Measurements from ENCODE around the gene RCBTB2.

The RCBTB2 gene

DNA sequence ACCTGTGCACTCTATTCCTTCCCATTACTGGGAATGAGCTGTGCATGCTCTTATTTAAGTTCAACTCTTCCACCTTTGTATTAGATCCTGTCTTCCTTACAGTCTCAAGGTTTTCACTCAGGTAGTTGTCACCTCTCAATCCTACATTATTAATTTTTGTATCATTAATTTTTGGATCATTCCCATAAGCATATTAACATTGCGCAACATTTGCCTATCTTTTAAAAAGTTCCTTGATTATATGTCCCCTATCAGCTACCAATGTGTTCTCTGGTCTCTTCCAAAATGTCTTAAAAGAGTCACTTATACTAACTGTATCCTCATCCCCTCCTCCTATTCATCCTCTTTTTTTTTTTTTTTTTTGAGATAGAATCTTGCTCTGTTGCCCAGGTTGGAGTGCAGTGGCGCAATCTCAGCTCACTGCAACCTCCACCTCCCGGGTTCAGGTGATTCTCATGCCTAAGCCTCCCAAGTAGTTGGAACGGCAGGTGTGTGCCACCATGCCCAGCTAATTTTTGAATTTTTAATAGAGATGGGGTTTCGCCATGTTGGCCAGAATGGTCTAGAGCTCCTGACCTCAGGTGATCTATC lies 2.1 kb upstream of the RCBTB2 start (continued):
- TF ChIP-seq MEIS1 (CRISPR knock-in tag; IDR thresholded peaks at IDR 0.05; ENCODE audit: borderline replicate concordance): no peak
- TF ChIP-seq ZNF214 (tag by site-specific recombination; IDR thresholded peaks at IDR 0.05; ENCODE audit: borderline replicate concordance): no peak
- no peak for TF ChIP-seq PRDM1 (tag by site-specific recombination; IDR thresholded peaks at IDR 0.05)

DNA sequence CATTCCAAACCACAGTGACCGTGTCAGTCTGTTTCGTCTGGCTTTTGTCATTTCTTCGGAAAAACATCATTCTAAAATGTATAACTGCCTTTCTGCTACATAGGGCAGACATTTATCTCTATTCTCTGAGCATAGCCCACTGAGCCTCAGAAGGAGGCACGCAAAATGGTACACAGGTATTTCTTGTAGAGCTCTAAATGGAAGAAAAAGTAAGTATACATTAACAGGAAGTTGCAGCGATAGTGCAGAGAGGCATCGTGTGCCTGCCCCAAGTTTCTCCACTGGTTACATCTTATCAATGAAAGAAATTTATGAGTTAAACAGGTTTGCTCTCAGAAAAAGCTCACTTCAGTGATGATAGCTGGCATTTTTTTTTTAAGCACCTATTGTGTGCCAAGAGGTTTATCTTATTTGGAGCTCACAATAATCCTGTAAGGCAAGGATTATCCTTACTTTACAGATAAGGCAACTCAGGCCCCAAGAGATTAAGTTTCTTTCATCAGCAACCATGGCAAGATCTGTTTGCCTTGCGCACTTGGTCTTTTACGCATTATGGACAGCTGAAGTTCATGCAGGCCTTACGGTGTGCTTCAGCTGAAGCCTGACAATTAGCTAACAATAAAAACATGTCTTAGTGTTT lies 1.2 kb upstream of the RCBTB2 start:
- POLR2A ChIA-PET: no interaction called here
- CTCF ChIA-PET: interaction anchor here (1.1 kb wide), 1 partner anchor 46 kb away, joined by 4 read pairs; no protein-coding TSS in a partner anchor
- Histone ChIP-seq H3K4me1 (ENCODE audit: control insufficient read depth, insufficient read depth, low read length) (peaks cover 3% of the 10 kb centered on the region; the same call in 1 of the 2 replicates), H3K36me3 (ENCODE audit: control insufficient read depth in 2 of 2, insufficient read depth in 1 of 2, low read length in 2 of 2) (no peaks in the 10 kb centered on the region), H3K27ac (ENCODE audit: extremely low read depth, low read depth, low read length) (no peak overlapping the region), H3K4me3 (ENCODE audit: low read depth, low read length) (no peak overlapping the region), H3K9me3 (ENCODE audit: control insufficient read depth, insufficient read depth, low read depth, low read length) (no peaks in the 10 kb centered on the region)
- no peak for TF ChIP-seq ZBTB21 (tag by site-specific recombination; IDR thresholded peaks at IDR 0.05)
- no peak for TF ChIP-seq ZNF837 (tag by site-specific recombination; IDR thresholded peaks at IDR 0.05)
- TF ChIP-seq PRDM1 (tag by site-specific recombination; IDR thresholded peaks at IDR 0.05): no peak
- no peak for TF ChIP-seq KLF7 (tag by site-specific recombination; IDR thresholded peaks at IDR 0.05; ENCODE audit: borderline replicate concordance)
- TF ChIP-seq ZNF404 (tag by site-specific recombination; IDR thresholded peaks at IDR 0.05): no peak
- no peak for TF ChIP-seq MYNN (tag by site-specific recombination; IDR thresholded peaks at IDR 0.05; ENCODE audit: borderline replicate concordance)
- no peak for TF ChIP-seq ZNF747 (tag by site-specific recombination; IDR thresholded peaks at IDR 0.05)
- no peak for TF ChIP-seq ZNF521 (tag by site-specific recombination; IDR thresholded peaks at IDR 0.05)
- TF ChIP-seq MZF1 (tag by site-specific recombination; IDR thresholded peaks at IDR 0.05; ENCODE audit: borderline replicate concordance): no peak

DNA sequence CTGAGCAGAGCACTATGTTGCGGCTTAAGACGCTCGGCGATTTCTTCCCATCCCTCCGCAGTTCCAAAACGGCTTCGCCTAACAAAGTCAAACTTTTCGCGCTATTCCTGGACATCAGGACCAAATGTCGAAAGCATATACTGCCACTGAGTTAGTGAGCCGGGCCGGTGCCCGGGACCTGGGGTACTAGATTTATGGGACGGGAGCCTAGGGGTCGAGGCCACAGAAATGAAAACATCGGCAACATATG lies 699 bp downstream of the RCBTB2 start:
- H3K36me3 ChIP-seq (ENCODE audit: control insufficient read depth in 2 of 2, insufficient read depth in 1 of 2, low read length in 2 of 2): no peaks in the 10 kb centered on the region
- POLR2A ChIA-PET: interaction anchor here (0.6 to 1.3 kb wide), 9 partner anchors 10 to 715 kb away, joined by 3 to 5 read pairs (median 3); partner anchors contain the start of genes CDADC1, ITM2B and MED4

DNA sequence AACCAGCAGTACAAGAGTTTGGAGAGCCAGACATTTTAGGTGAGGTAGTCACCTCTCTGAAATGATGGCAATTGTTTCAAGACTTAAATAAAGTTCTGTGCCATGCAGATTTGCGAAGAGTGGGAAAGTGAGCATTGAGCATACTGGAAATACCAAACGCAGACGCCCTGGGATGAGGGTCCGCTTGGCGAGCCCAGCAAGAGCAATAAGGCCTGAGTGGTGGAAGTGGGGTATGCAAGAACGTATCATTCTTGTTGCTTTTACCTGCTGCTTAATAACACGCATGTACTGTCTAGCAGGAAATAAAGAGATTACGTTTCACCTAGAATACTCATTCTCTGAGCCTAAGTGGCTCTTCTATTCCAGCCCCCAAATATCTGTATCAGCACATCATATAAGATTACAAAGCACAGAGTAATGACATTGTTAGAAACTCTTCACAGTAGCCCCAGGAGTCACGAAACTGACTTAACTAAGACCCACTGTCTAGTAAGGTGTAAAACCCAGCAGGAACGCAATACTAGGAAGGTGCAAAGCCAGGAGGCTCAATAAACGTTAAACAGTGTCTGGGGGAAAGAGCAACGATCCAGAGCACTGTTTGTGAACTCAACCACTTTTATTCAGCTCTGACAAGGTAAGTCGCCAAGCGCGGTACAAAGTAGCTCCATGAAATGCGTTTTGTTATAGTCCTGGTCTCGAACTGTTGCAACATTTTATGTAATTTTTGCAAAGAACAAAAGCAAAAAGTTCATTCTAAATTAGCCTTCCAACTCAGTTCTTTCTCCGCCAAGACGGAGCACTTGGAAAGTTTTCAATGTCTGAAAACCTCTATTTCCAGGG lies 1.2 kb downstream of the RCBTB2 start:
- Histone ChIP-seq H3K9me3 (ENCODE audit: control insufficient read depth, insufficient read depth, low read depth, low read length) (no peaks in the 10 kb centered on the region), H3K4me3 (ENCODE audit: low read depth, low read length) (peak overlapping the region; percentile 72), H3K36me3 (ENCODE audit: control insufficient read depth in 2 of 2, insufficient read depth in 1 of 2, low read length in 2 of 2) (no peaks in the 10 kb centered on the region), H3K4me1 (ENCODE audit: control insufficient read depth, insufficient read depth, low read length) (peaks cover 3% of the 10 kb centered on the region; the same call in 1 of the 2 replicates), H3K27ac (ENCODE audit: extremely low read depth, low read depth, low read length) (peak overlapping the region; percentile 75; the same call in 1 of the 2 replicates)
- TF ChIP-seq ZBTB48 (tag by site-specific recombination; IDR thresholded peaks at IDR 0.05) (no peak), ZNF585B (tag by site-specific recombination; IDR thresholded peaks at IDR 0.05) (no peak), ZNF341 (tag by site-specific recombination; IDR thresholded peaks at IDR 0.05; ENCODE audit: low read depth) (0 out of 2 replicates have a peak, but pooled peaks have one; percentile 19)
- TF ChIP-seq, protein P1, sequence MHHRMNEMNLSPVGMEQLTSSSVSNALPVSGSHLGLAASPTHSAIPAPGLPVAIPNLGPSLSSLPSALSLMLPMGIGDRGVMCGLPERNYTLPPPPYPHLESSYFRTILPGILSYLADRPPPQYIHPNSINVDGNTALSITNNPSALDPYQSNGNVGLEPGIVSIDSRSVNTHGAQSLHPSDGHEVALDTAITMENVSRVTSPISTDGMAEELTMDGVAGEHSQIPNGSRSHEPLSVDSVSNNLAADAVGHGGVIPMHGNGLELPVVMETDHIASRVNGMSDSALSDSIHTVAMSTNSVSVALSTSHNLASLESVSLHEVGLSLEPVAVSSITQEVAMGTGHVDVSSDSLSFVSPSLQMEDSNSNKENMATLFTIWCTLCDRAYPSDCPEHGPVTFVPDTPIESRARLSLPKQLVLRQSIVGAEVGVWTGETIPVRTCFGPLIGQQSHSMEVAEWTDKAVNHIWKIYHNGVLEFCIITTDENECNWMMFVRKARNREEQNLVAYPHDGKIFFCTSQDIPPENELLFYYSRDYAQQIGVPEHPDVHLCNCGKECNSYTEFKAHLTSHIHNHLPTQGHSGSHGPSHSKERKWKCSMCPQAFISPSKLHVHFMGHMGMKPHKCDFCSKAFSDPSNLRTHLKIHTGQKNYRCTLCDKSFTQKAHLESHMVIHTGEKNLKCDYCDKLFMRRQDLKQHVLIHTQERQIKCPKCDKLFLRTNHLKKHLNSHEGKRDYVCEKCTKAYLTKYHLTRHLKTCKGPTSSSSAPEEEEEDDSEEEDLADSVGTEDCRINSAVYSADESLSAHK (tag by site-specific recombination; IDR thresholded peaks at IDR 0.05): peak; percentile 78
- ChIA-PET POLR2A (interaction anchor here (1.1 kb wide), 1 partner anchor 10 kb away, joined by 5 read pairs; no protein-coding TSS in a partner anchor), CTCF (no interaction called here)

More for the DNA sequence above, 699 bp downstream of the RCBTB2 start:
- H3K4me1 ChIP-seq (ENCODE audit: control insufficient read depth, insufficient read depth, low read length): peaks cover 3% of the 10 kb centered on the region; the same call in 1 of the 2 replicates
- no peaks in the 10 kb centered on the region for H3K9me3 ChIP-seq (ENCODE audit: control insufficient read depth, insufficient read depth, low read depth, low read length)
- peak overlapping the region; percentile 72 for H3K4me3 ChIP-seq (ENCODE audit: low read depth, low read length)
- CTCF ChIA-PET: no interaction called here
- TF ChIP-seq, protein P2, sequence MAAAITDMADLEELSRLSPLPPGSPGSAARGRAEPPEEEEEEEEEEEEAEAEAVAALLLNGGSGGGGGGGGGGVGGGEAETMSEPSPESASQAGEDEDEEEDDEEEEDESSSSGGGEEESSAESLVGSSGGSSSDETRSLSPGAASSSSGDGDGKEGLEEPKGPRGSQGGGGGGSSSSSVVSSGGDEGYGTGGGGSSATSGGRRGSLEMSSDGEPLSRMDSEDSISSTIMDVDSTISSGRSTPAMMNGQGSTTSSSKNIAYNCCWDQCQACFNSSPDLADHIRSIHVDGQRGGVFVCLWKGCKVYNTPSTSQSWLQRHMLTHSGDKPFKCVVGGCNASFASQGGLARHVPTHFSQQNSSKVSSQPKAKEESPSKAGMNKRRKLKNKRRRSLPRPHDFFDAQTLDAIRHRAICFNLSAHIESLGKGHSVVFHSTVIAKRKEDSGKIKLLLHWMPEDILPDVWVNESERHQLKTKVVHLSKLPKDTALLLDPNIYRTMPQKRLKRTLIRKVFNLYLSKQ (tag by site-specific recombination; IDR thresholded peaks at IDR 0.05; ENCODE audit: borderline replicate concordance): no peak
- TF ChIP-seq ZNF292 (tag by site-specific recombination; IDR thresholded peaks at IDR 0.05; ENCODE audit: borderline replicate concordance, low read depth): no peak
- peak; percentile 84 for TF ChIP-seq ZBTB48 (tag by site-specific recombination; IDR thresholded peaks at IDR 0.05)
- TF ChIP-seq ZNF660 (tag by site-specific recombination; IDR thresholded peaks at IDR 0.05): peak; percentile 48; the same call in 1 of the 2 replicates
- peak overlapping the region; percentile 75; the same call in 1 of the 2 replicates for H3K27ac ChIP-seq (ENCODE audit: extremely low read depth, low read depth, low read length)
